ENCODE results near the gene PTPRG.

PTPRG gene

DNA sequence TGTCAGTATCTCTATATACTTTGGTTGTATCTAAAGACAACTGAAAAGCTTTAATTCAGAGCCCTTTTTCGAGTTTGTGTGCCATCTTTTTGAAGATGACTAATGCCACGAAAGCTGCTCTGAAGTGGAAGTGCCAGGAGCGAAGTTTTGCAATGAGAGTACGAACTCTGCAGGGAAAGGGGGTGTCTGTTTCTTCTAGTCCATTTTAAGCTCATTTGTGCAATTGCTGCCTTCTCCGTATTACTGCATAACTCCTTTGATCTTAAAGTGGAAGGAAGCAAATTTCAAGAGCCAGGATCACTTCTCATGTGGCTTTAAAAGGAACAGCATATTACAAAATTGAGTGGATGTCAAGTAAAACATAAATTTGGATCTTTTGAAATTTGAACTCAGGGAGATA lies 566.7 kb downstream of the PTPRG start:
- Histone ChIP-seq H3K27me3 (ENCODE audit: insufficient read depth, low read length) (no peaks in the 10 kb centered on the region), H4K91ac (ENCODE audit: low read depth, low read length) (no peak overlapping the region), H4K12ac (ENCODE audit: low read depth, low read length) (no peak overlapping the region), H3K23ac (ENCODE audit: low read length) (no peak overlapping the region), H2AK5ac (ENCODE audit: low read length) (no peak overlapping the region), H3K4me1 (ENCODE audit: control insufficient read depth in 1 of 2, insufficient read depth in 2 of 2, low read length in 2 of 2) (no peaks in the 10 kb centered on the region), H2BK120ac (ENCODE audit: insufficient read depth, low read length, poor library complexity) (no peak overlapping the region), H3K14ac (ENCODE audit: low read length) (no peak overlapping the region), H3K18ac (ENCODE audit: low read length) (no peak overlapping the region), H3K4ac (ENCODE audit: low read depth, low read length) (no peak overlapping the region), H3K79me1 (ENCODE audit: low read length) (no peaks in the 10 kb centered on the region), H3K4me3 (ENCODE audit: low read depth, low read length) (no peak overlapping the region), H3K4me2 (ENCODE audit: low read length) (no peak overlapping the region), H2BK12ac (ENCODE audit: low read length) (no peak overlapping the region), H3K36me3 (ENCODE audit: control insufficient read depth in 1 of 2, insufficient read depth in 2 of 2, low read length in 2 of 2) (no peaks in the 10 kb centered on the region), H2BK5ac (ENCODE audit: low read depth, low read length, poor library complexity) (no peak overlapping the region), H4K8ac (ENCODE audit: low read depth, low read length) (no peak overlapping the region), H3K79me2 (ENCODE audit: control insufficient read depth, insufficient read depth, low read length, poor library complexity) (no peaks in the 10 kb centered on the region), H2AFZ (ENCODE audit: insufficient read depth, low read length, poor library complexity) (no peak overlapping the region), H3K27ac (ENCODE audit: low read depth, low read length) (no peak overlapping the region), H3K9ac (ENCODE audit: low read length) (no peak overlapping the region), H3K9me3 (ENCODE audit: insufficient read depth, low read depth, low read length) (no peaks in the 10 kb centered on the region)
- no peak for DNase-seq
- no CpG with 5 or more reads among the region's 5 CpGs for WGBS (ENCODE audit: extremely low coverage, insufficient coverage, insufficient read length)

DNA sequence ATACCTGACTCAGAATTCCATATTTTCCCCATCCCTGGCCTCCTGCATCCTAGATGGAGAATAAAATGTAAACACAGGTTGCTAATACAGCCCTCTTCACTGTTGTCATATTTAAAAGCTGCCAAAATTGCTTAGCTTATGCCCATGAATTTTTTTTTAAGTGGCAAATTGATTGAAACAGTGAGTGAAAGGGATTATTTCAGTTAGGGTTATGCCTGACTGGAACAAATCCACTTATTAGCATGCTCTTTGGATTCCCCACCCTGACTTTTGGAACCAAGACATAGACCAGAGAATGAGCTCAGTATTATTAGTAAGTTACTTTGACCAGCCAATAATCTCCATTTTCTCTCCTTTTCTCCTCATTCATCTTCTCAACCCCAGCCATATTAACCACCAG lies 567.3 kb downstream of the PTPRG start:
- Histone ChIP-seq H3K14ac (ENCODE audit: low read length) (no peak overlapping the region), H3K79me2 (ENCODE audit: control insufficient read depth, insufficient read depth, low read length, poor library complexity) (no peaks in the 10 kb centered on the region), H2BK120ac (ENCODE audit: insufficient read depth, low read length, poor library complexity) (no peak overlapping the region), H4K12ac (ENCODE audit: low read depth, low read length) (no peak overlapping the region), H3K4ac (ENCODE audit: low read depth, low read length) (no peak overlapping the region), H2BK12ac (ENCODE audit: low read length) (no peak overlapping the region), H3K4me2 (ENCODE audit: low read length) (no peak overlapping the region), H2BK5ac (ENCODE audit: low read depth, low read length, poor library complexity) (no peak overlapping the region), H4K91ac (ENCODE audit: low read depth, low read length) (no peak overlapping the region), H3K79me1 (ENCODE audit: low read length) (no peaks in the 10 kb centered on the region), H3K27me3 (ENCODE audit: insufficient read depth, low read length) (no peaks in the 10 kb centered on the region), H3K27ac (ENCODE audit: low read depth, low read length) (no peak overlapping the region), H3K36me3 (ENCODE audit: control insufficient read depth in 1 of 2, insufficient read depth in 2 of 2, low read length in 2 of 2) (no peaks in the 10 kb centered on the region), H3K4me1 (ENCODE audit: control insufficient read depth in 1 of 2, insufficient read depth in 2 of 2, low read length in 2 of 2) (no peaks in the 10 kb centered on the region), H2AK5ac (ENCODE audit: low read length) (no peak overlapping the region), H2AFZ (ENCODE audit: insufficient read depth, low read length, poor library complexity) (no peak overlapping the region), H3K9me3 (ENCODE audit: insufficient read depth, low read depth, low read length) (no peaks in the 10 kb centered on the region), H3K23ac (ENCODE audit: low read length) (no peak overlapping the region), H4K8ac (ENCODE audit: low read depth, low read length) (no peak overlapping the region), H3K4me3 (ENCODE audit: low read depth, low read length) (no peak overlapping the region), H3K9ac (ENCODE audit: low read length) (no peak overlapping the region), H3K18ac (ENCODE audit: low read length) (no peak overlapping the region)
- DNase-seq, result no peak

DNA sequence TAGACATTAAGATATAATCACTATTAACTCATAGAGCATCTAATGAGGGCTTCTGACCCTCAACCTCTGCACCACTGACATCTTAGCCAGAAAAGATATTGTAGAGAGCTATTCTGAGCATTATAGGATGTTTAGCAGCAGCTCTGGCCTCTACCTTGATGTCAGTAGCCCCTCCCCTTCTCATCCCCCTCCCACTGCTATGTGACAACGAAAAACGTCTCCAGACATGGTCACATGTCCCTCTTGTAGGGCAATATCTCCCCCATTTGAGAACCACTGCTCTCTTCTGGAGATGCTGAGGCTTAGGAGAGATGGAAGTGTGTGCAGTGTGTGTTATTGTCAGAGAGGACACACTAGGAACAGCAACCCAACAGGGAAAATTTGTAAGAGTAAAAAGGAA lies 569.7 kb downstream of the PTPRG start:
- H3K4ac ChIP-seq (ENCODE audit: low read depth, low read length), result no peak overlapping the region
- H3K4me2 ChIP-seq (ENCODE audit: low read length), result no peak overlapping the region
- no peak overlapping the region for H3K4me3 ChIP-seq (ENCODE audit: low read depth, low read length)
- no peaks in the 10 kb centered on the region for H3K9me3 ChIP-seq (ENCODE audit: insufficient read depth, low read depth, low read length)
- no peak overlapping the region for H3K14ac ChIP-seq (ENCODE audit: low read length)
- H3K79me2 ChIP-seq (ENCODE audit: control insufficient read depth, insufficient read depth, low read length, poor library complexity), result no peaks in the 10 kb centered on the region
- H2BK5ac ChIP-seq (ENCODE audit: low read depth, low read length, poor library complexity), result no peak overlapping the region
- no CpG with 5 or more reads among the region's 2 CpGs for WGBS (ENCODE audit: extremely low coverage, insufficient coverage, insufficient read length)
- no peak overlapping the region for H2BK12ac ChIP-seq (ENCODE audit: low read length)
- no peaks in the 10 kb centered on the region for H3K79me1 ChIP-seq (ENCODE audit: low read length)
- H3K27me3 ChIP-seq (ENCODE audit: insufficient read depth, low read length), result no peaks in the 10 kb centered on the region
- H3K36me3 ChIP-seq (ENCODE audit: control insufficient read depth in 1 of 2, insufficient read depth in 2 of 2, low read length in 2 of 2), result no peaks in the 10 kb centered on the region
- peak overlapping the region; percentile 40 for H3K23ac ChIP-seq (ENCODE audit: low read length)
- H2AFZ ChIP-seq (ENCODE audit: insufficient read depth, low read length, poor library complexity), result no peak overlapping the region
- no peak overlapping the region for H3K18ac ChIP-seq (ENCODE audit: low read length)
- no peak overlapping the region for H4K91ac ChIP-seq (ENCODE audit: low read depth, low read length)
- DNase-seq, result no peak
- H3K4me1 ChIP-seq (ENCODE audit: control insufficient read depth in 1 of 2, insufficient read depth in 2 of 2, low read length in 2 of 2), result no peaks in the 10 kb centered on the region
- H4K12ac ChIP-seq (ENCODE audit: low read depth, low read length), result no peak overlapping the region
- H2BK120ac ChIP-seq (ENCODE audit: insufficient read depth, low read length, poor library complexity), result no peak overlapping the region
- no peak overlapping the region for H2AK5ac ChIP-seq (ENCODE audit: low read length)
- no peak overlapping the region for H4K8ac ChIP-seq (ENCODE audit: low read depth, low read length)
- H3K9ac ChIP-seq (ENCODE audit: low read length), result no peak overlapping the region
- no peak overlapping the region for H3K27ac ChIP-seq (ENCODE audit: low read depth, low read length)

DNA sequence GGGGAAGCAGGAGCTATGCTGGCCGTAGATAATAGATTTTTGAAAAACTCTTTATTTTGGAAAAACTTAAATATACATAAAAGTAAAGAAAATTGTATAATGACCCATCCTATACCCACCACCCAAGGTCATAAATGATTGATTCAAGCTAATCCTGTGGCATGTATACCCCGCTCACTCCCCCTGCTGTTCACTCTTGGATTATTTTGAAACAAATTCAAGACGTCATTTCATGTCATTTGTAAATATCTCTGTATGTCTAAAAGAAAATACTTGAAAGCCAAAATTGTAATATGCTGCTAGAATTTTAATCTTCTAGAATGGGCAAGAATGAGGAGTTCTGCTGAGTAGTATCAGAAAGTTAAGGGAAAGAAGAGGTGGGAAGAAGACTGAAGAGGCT lies 570.2 kb downstream of the PTPRG start:
- peak in 1 of 2 donors; percentile 35 for DNase-seq
- no peak overlapping the region for H3K27ac ChIP-seq (ENCODE audit: low read depth, low read length)
- no peaks in the 10 kb centered on the region for H3K4me1 ChIP-seq (ENCODE audit: control insufficient read depth in 1 of 2, insufficient read depth in 2 of 2, low read length in 2 of 2)
- no peak overlapping the region for H2AFZ ChIP-seq (ENCODE audit: insufficient read depth, low read length, poor library complexity)
- no peak overlapping the region for H3K18ac ChIP-seq (ENCODE audit: low read length)
- no peak overlapping the region for H3K4ac ChIP-seq (ENCODE audit: low read depth, low read length)
- H3K9ac ChIP-seq (ENCODE audit: low read length), result no peak overlapping the region
- WGBS (ENCODE audit: extremely low coverage, insufficient coverage, insufficient read length), result no CpG with 5 or more reads among the region's 3 CpGs
- H4K91ac ChIP-seq (ENCODE audit: low read depth, low read length), result no peak overlapping the region
- no peak overlapping the region for H3K14ac ChIP-seq (ENCODE audit: low read length)
- H3K79me2 ChIP-seq (ENCODE audit: control insufficient read depth, insufficient read depth, low read length, poor library complexity), result no peaks in the 10 kb centered on the region
- H3K79me1 ChIP-seq (ENCODE audit: low read length), result no peaks in the 10 kb centered on the region
- no peak overlapping the region for H2BK5ac ChIP-seq (ENCODE audit: low read depth, low read length, poor library complexity)
- no peaks in the 10 kb centered on the region for H3K36me3 ChIP-seq (ENCODE audit: control insufficient read depth in 1 of 2, insufficient read depth in 2 of 2, low read length in 2 of 2)
- no peak overlapping the region for H3K23ac ChIP-seq (ENCODE audit: low read length)
- H3K4me3 ChIP-seq (ENCODE audit: low read depth, low read length), result no peak overlapping the region
- no peak overlapping the region for H2AK5ac ChIP-seq (ENCODE audit: low read length)
- H3K4me2 ChIP-seq (ENCODE audit: low read length), result no peak overlapping the region
- no peak overlapping the region for H4K8ac ChIP-seq (ENCODE audit: low read depth, low read length)
- no peaks in the 10 kb centered on the region for H3K27me3 ChIP-seq (ENCODE audit: insufficient read depth, low read length)
- H2BK12ac ChIP-seq (ENCODE audit: low read length), result no peak overlapping the region
- no peak overlapping the region for H4K12ac ChIP-seq (ENCODE audit: low read depth, low read length)
- H2BK120ac ChIP-seq (ENCODE audit: insufficient read depth, low read length, poor library complexity), result no peak overlapping the region
- no peaks in the 10 kb centered on the region for H3K9me3 ChIP-seq (ENCODE audit: insufficient read depth, low read depth, low read length)
